ENCODE data around the gene LINGO3. TPM values are rescaled to one million over a fixed set of nuclear protein-coding genes. Genes with fewer than 3 reads are reported as not detected.

Gene LINGO3
- under 1 TPM in 1 of 4 donors, not detected in 3; 0.45 TPM for total RNA-seq

DNA sequence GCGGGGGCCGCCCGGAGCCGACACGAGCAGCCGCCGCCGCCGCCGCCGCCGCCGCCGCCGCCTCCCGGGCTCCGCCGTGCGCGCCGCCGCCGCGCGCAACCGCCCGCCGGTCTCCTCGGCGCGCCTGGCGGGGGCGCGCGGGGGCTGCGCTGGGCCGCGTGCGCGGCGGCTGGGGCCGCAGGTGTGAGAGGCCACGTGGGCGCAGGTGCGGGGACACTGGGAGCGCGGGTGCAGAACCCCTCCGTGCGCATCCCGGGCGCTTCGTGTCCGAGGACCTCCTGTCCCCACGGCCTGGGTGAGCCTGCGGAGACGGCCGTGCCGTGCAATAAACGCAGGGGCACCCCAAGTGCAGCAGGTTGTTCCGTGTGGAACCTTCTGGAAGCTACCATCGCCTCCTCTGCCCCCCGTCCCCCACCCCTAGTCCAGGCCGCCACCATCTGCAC is at the start of gene LINGO3:
Gene LINGO3 (minus strand): TSS at position 41 of the 443 bp plus-strand sequence. CDS start 16,378 bp downstream, outside the sequence.
- Histone ChIP-seq H3K4me1 (peaks cover 0 to 3% of the 10 kb centered on the region in 2 donors), H3K27me3 (peaks cover 17% of the 10 kb centered on the region), H3K27ac (no peak within 1 kb of the TSS), H3K36me3 (no peaks in the 10 kb centered on the region), H3K4me3 (replicated peaks in 1 of 3) (no peak within 1 kb of the TSS), H3K9me3 (no peaks in the 10 kb centered on the region)
- TF ChIP-seq, protein P1, sequence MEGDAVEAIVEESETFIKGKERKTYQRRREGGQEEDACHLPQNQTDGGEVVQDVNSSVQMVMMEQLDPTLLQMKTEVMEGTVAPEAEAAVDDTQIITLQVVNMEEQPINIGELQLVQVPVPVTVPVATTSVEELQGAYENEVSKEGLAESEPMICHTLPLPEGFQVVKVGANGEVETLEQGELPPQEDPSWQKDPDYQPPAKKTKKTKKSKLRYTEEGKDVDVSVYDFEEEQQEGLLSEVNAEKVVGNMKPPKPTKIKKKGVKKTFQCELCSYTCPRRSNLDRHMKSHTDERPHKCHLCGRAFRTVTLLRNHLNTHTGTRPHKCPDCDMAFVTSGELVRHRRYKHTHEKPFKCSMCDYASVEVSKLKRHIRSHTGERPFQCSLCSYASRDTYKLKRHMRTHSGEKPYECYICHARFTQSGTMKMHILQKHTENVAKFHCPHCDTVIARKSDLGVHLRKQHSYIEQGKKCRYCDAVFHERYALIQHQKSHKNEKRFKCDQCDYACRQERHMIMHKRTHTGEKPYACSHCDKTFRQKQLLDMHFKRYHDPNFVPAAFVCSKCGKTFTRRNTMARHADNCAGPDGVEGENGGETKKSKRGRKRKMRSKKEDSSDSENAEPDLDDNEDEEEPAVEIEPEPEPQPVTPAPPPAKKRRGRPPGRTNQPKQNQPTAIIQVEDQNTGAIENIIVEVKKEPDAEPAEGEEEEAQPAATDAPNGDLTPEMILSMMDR (IDR thresholded peaks at IDR 0.05): no peak
- no peak for TF ChIP-seq POLR2A (IDR thresholded peaks at IDR 0.05)
- 28 to 31% methylated on average over 3 to 5 of the region's 63 CpGs for WGBS, 2 donors
- intact Hi-C loops (cut with DNase I): no loop called here
- no peak for DNase-seq

DNA sequence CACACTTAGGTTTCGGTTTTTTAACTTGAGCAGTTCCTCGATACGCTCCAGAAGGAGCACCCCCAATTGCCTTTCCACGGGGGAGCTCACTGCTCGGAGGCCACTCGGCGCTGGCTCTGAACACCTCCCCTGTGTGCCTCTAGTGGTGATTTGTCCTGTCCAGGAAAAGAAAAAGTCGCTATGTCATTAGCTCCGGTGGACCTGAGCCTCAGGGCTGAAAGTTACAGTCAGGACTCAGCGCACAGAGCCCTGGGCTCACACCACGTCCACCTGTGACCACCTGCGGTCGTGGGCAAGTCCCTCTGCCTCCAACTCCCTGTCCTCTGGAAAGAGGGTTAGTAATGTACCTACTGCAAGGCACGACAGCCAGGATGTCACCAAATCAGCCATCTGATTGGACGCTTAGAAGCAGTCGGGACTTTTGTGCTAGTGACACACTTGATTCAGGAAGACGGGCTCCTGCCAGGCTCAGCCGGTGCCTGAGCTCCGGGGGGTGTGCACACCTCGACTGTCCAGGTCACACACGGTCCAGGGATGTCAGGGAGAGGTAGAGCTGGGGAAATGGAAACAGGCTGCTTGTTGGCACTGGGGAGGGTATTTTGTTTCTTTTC is 48.2 kb upstream of the LINGO3 start:
- no peak overlapping the region for H3K4me3 ChIP-seq (replicated peaks in 1 of 3)
- TF ChIP-seq, protein P1 (IDR thresholded peaks at IDR 0.05): no peak
- TF ChIP-seq POLR2A (IDR thresholded peaks at IDR 0.05): no peak
- intact Hi-C loops (cut with DNase I): no loop called here
- WGBS, 2 donors: 84% methylated on average over 17 to 21 of the region's 21 CpGs
- no peak for DNase-seq
- no peak overlapping the region for H3K27ac ChIP-seq
- H3K9me3 ChIP-seq: no peaks in the 10 kb centered on the region
- H3K36me3 ChIP-seq: peaks cover 10 to 11% of the 10 kb centered on the region in 2 donors
- no peaks in the 10 kb centered on the region for H3K27me3 ChIP-seq
- H3K4me1 ChIP-seq: no peaks in the 10 kb centered on the region

- H3K9me3 ChIP-seq: no peaks in the 10 kb centered on the region
- no peaks in the 10 kb centered on the region for H3K27me3 ChIP-seq
- H3K27ac ChIP-seq: no peak overlapping the region
- TF ChIP-seq, protein P1 (IDR thresholded peaks at IDR 0.05): no peak
- no peak for TF ChIP-seq POLR2A (IDR thresholded peaks at IDR 0.05)
- peaks cover 10 to 11% of the 10 kb centered on the region in 2 donors for H3K36me3 ChIP-seq
- H3K4me3 ChIP-seq (replicated peaks in 1 of 3): no peak overlapping the region
- H3K4me1 ChIP-seq: no peaks in the 10 kb centered on the region
- intact Hi-C loops (cut with DNase I): no loop called here
- no peak for DNase-seq
- whole genome bisulfite sequencing, 2 donors: 92 to 95% methylated on average over 24 of the region's 24 CpGs
Measured at GRCh38 chr19:2355168-2356035, 47.4 kb upstream of the LINGO3 start.

- Histone ChIP-seq H3K27me3 (no peaks in the 10 kb centered on the region), H3K4me1 (no peaks in the 10 kb centered on the region), H3K27ac (no peak overlapping the region), H3K36me3 (peaks cover 10 to 11% of the 10 kb centered on the region in 2 donors), H3K9me3 (no peaks in the 10 kb centered on the region), H3K4me3 (replicated peaks in 1 of 3) (no peak overlapping the region)
- intact Hi-C loops (cut with DNase I): no loop called here
- DNase-seq: no peak
- TF ChIP-seq, protein P1 (IDR thresholded peaks at IDR 0.05): no peak
- TF ChIP-seq POLR2A (IDR thresholded peaks at IDR 0.05): no peak
- 97 to 99% methylated on average over 14 to 15 of the region's 17 CpGs for WGBS, 2 donors
Measured at GRCh38 chr19:2354670-2355069, 46.7 kb upstream of the LINGO3 start.
